ENCODE data around the gene PHF20.

PHF20 gene

GRCh38 chr20:35903843-35904242, 132.0 kb downstream of the PHF20 start:
- H3K4me2 ChIP-seq (ENCODE audit: insufficient read depth, low read length, poor library complexity, severe bottlenecking), result no peak overlapping the region
- no peak overlapping the region for H4K91ac ChIP-seq (ENCODE audit: low read depth, low read length, poor library complexity)
- H2BK5ac ChIP-seq (ENCODE audit: low read length), result no peak overlapping the region
- H2BK120ac ChIP-seq (ENCODE audit: low read depth, low read length), result no peak overlapping the region
- H2AFZ ChIP-seq (ENCODE audit: low read length), result no peak overlapping the region
- peaks cover 5 to 11% of the 10 kb centered on the region in 2 donors for H3K9me3 ChIP-seq (replicated peaks in 1 of 2; ENCODE audit: control insufficient read depth in 2 of 2, insufficient read depth in 1 of 2, low read depth in 1 of 2, low read length in 2 of 2)
- no peak overlapping the region for H3K23ac ChIP-seq (ENCODE audit: low read depth, low read length, poor library complexity)
- no peak overlapping the region for H3K4me3 ChIP-seq (ENCODE audit: low read length in 2 of 2)
- no peak overlapping the region for H3K4ac ChIP-seq (ENCODE audit: low read length)
- H3K9ac ChIP-seq (ENCODE audit: low read depth, low read length, poor library complexity), result no peak overlapping the region
- no peak overlapping the region for H3K18ac ChIP-seq (ENCODE audit: low read length)
- H3K27ac ChIP-seq (replicated peaks; ENCODE audit: low read length), result no peak overlapping the region
- H3K79me1 ChIP-seq (ENCODE audit: low read depth, low read length), result peaks cover 4% of the 10 kb centered on the region
- H4K8ac ChIP-seq (ENCODE audit: low read depth, low read length), result no peak overlapping the region
- H3K4me1 ChIP-seq (ENCODE audit: control insufficient read depth in 2 of 2, insufficient read depth in 1 of 2, low read depth in 1 of 2, low read length in 2 of 2), result no peaks in the 10 kb centered on the region
- H2BK12ac ChIP-seq (ENCODE audit: low read length), result no peak overlapping the region
- H3K27me3 ChIP-seq (ENCODE audit: control insufficient read depth in 3 of 3, insufficient read depth in 3 of 3, low read depth in 1 of 3, low read length in 3 of 3), result peaks cover 0 to 3% (median 0%) of the 10 kb centered on the region in 3 experiments
- H3K36me3 ChIP-seq (replicated peaks in 1 of 2; ENCODE audit: control insufficient read depth in 2 of 2, insufficient read depth in 2 of 2, low read length in 2 of 2), result peaks cover 24 to 71% of the 10 kb centered on the region in 2 donors
- no CpG with 5 or more reads among the region's 3 CpGs for WGBS, 2 donors (ENCODE audit: extremely low coverage in 2 of 2, insufficient read length in 2 of 2, insufficient replicate concordance in 1 of 2)
- DNase-seq (ENCODE audit: low spot score), result no peak
- H3K14ac ChIP-seq (ENCODE audit: low read length), result no peak overlapping the region
- no peak overlapping the region for H2AK5ac ChIP-seq (ENCODE audit: low read depth, low read length)
- H2BK15ac ChIP-seq (ENCODE audit: low read length), result no peak overlapping the region

- H4K8ac ChIP-seq (ENCODE audit: low read depth, low read length), result no peak overlapping the region
- H3K4me1 ChIP-seq (ENCODE audit: control insufficient read depth in 2 of 2, insufficient read depth in 1 of 2, low read depth in 1 of 2, low read length in 2 of 2), result no peaks in the 10 kb centered on the region
- no CpG with 5 or more reads among the region's 4 CpGs for WGBS, 2 donors (ENCODE audit: extremely low coverage in 2 of 2, insufficient read length in 2 of 2, insufficient replicate concordance in 1 of 2)
- no peak overlapping the region for H3K4me2 ChIP-seq (ENCODE audit: insufficient read depth, low read length, poor library complexity, severe bottlenecking)
- no peak overlapping the region for H3K4me3 ChIP-seq (ENCODE audit: low read length in 2 of 2)
- H2AFZ ChIP-seq (ENCODE audit: low read length), result no peak overlapping the region
- no peak overlapping the region for H2BK120ac ChIP-seq (ENCODE audit: low read depth, low read length)
- H3K27me3 ChIP-seq (ENCODE audit: control insufficient read depth in 3 of 3, insufficient read depth in 3 of 3, low read depth in 1 of 3, low read length in 3 of 3), result peaks cover 0 to 3% (median 0%) of the 10 kb centered on the region in 3 experiments
- H2BK5ac ChIP-seq (ENCODE audit: low read length), result no peak overlapping the region
- no peak for DNase-seq (ENCODE audit: low spot score)
- no peak overlapping the region for H3K4ac ChIP-seq (ENCODE audit: low read length)
- H2BK12ac ChIP-seq (ENCODE audit: low read length), result no peak overlapping the region
- H3K23ac ChIP-seq (ENCODE audit: low read depth, low read length, poor library complexity), result no peak overlapping the region
- peaks cover 5 to 11% of the 10 kb centered on the region in 2 donors for H3K9me3 ChIP-seq (replicated peaks in 1 of 2; ENCODE audit: control insufficient read depth in 2 of 2, insufficient read depth in 1 of 2, low read depth in 1 of 2, low read length in 2 of 2)
- no peak overlapping the region for H3K14ac ChIP-seq (ENCODE audit: low read length)
- no peak overlapping the region for H2BK15ac ChIP-seq (ENCODE audit: low read length)
- H3K9ac ChIP-seq (ENCODE audit: low read depth, low read length, poor library complexity), result no peak overlapping the region
- no peak overlapping the region for H4K91ac ChIP-seq (ENCODE audit: low read depth, low read length, poor library complexity)
- H3K18ac ChIP-seq (ENCODE audit: low read length), result no peak overlapping the region
- peaks cover 19 to 64% of the 10 kb centered on the region in 2 donors for H3K36me3 ChIP-seq (replicated peaks in 1 of 2; ENCODE audit: control insufficient read depth in 2 of 2, insufficient read depth in 2 of 2, low read length in 2 of 2)
- no peak overlapping the region for H3K27ac ChIP-seq (replicated peaks; ENCODE audit: low read length)
- peaks cover 4% of the 10 kb centered on the region for H3K79me1 ChIP-seq (ENCODE audit: low read depth, low read length)
- no peak overlapping the region for H2AK5ac ChIP-seq (ENCODE audit: low read depth, low read length)
Measured at GRCh38 chr20:35904982-35905663, 133.3 kb downstream of the PHF20 start.

GRCh38 chr20:35907017-35907701, 135.3 kb downstream of the PHF20 start:
- no peak overlapping the region for H3K14ac ChIP-seq (ENCODE audit: low read length)
- no peak overlapping the region for H2AK5ac ChIP-seq (ENCODE audit: low read depth, low read length)
- H4K8ac ChIP-seq (ENCODE audit: low read depth, low read length), result no peak overlapping the region
- H3K9ac ChIP-seq (ENCODE audit: low read depth, low read length, poor library complexity), result no peak overlapping the region
- peaks cover 0 to 2% (median 0%) of the 10 kb centered on the region in 3 experiments for H3K27me3 ChIP-seq (ENCODE audit: control insufficient read depth in 3 of 3, insufficient read depth in 3 of 3, low read depth in 1 of 3, low read length in 3 of 3)
- H3K18ac ChIP-seq (ENCODE audit: low read length), result no peak overlapping the region
- no peaks in the 10 kb centered on the region for H3K4me1 ChIP-seq (ENCODE audit: control insufficient read depth in 2 of 2, insufficient read depth in 1 of 2, low read depth in 1 of 2, low read length in 2 of 2)
- no peak overlapping the region for H3K4me3 ChIP-seq (ENCODE audit: low read length in 2 of 2)
- H3K4ac ChIP-seq (ENCODE audit: low read length), result no peak overlapping the region
- H4K91ac ChIP-seq (ENCODE audit: low read depth, low read length, poor library complexity), result no peak overlapping the region
- H2BK15ac ChIP-seq (ENCODE audit: low read length), result no peak overlapping the region
- no peak overlapping the region for H3K23ac ChIP-seq (ENCODE audit: low read depth, low read length, poor library complexity)
- H3K9me3 ChIP-seq (replicated peaks in 1 of 2; ENCODE audit: control insufficient read depth in 2 of 2, insufficient read depth in 1 of 2, low read depth in 1 of 2, low read length in 2 of 2), result peaks cover 4 to 11% of the 10 kb centered on the region in 2 donors
- H2AFZ ChIP-seq (ENCODE audit: low read length), result no peak overlapping the region
- no peak overlapping the region for H3K27ac ChIP-seq (replicated peaks; ENCODE audit: low read length)
- H3K4me2 ChIP-seq (ENCODE audit: insufficient read depth, low read length, poor library complexity, severe bottlenecking), result no peak overlapping the region
- H2BK120ac ChIP-seq (ENCODE audit: low read depth, low read length), result no peak overlapping the region
- WGBS, 2 donors (ENCODE audit: extremely low coverage in 2 of 2, insufficient read length in 2 of 2, insufficient replicate concordance in 1 of 2), result no CpG with 5 or more reads among the region's 7 CpGs
- DNase-seq (ENCODE audit: low spot score), result no peak
- H3K79me1 ChIP-seq (ENCODE audit: low read depth, low read length), result peaks cover 3% of the 10 kb centered on the region
- H2BK12ac ChIP-seq (ENCODE audit: low read length), result no peak overlapping the region
- peaks cover 16 to 54% of the 10 kb centered on the region in 2 donors for H3K36me3 ChIP-seq (replicated peaks in 1 of 2; ENCODE audit: control insufficient read depth in 2 of 2, insufficient read depth in 2 of 2, low read length in 2 of 2)
- no peak overlapping the region for H2BK5ac ChIP-seq (ENCODE audit: low read length)

- Histone ChIP-seq H3K79me1 (ENCODE audit: low read depth, low read length) (peaks cover 2% of the 10 kb centered on the region), H3K36me3 (replicated peaks in 1 of 2; ENCODE audit: control insufficient read depth in 2 of 2, insufficient read depth in 2 of 2, low read length in 2 of 2) (peaks cover 14 to 56% of the 10 kb centered on the region in 2 donors), H2AFZ (ENCODE audit: low read length) (no peak overlapping the region), H3K4ac (ENCODE audit: low read length) (no peak overlapping the region), H3K4me1 (ENCODE audit: control insufficient read depth in 2 of 2, insufficient read depth in 1 of 2, low read depth in 1 of 2, low read length in 2 of 2) (no peaks in the 10 kb centered on the region), H3K27ac (replicated peaks; ENCODE audit: low read length) (no peak overlapping the region), H2BK5ac (ENCODE audit: low read length) (no peak overlapping the region), H3K4me3 (ENCODE audit: low read length in 2 of 2) (no peak overlapping the region), H2BK12ac (ENCODE audit: low read length) (no peak overlapping the region), H3K9me3 (replicated peaks in 1 of 2; ENCODE audit: control insufficient read depth in 2 of 2, insufficient read depth in 1 of 2, low read depth in 1 of 2, low read length in 2 of 2) (peaks cover 0 to 11% of the 10 kb centered on the region in 2 donors), H2BK15ac (ENCODE audit: low read length) (no peak overlapping the region), H2AK5ac (ENCODE audit: low read depth, low read length) (no peak overlapping the region), H3K27me3 (ENCODE audit: control insufficient read depth in 3 of 3, insufficient read depth in 3 of 3, low read depth in 1 of 3, low read length in 3 of 3) (no peaks in the 10 kb centered on the region), H4K8ac (ENCODE audit: low read depth, low read length) (no peak overlapping the region), H3K4me2 (ENCODE audit: insufficient read depth, low read length, poor library complexity, severe bottlenecking) (no peak overlapping the region), H2BK120ac (ENCODE audit: low read depth, low read length) (no peak overlapping the region), H3K9ac (ENCODE audit: low read depth, low read length, poor library complexity) (no peak overlapping the region), H3K23ac (ENCODE audit: low read depth, low read length, poor library complexity) (no peak overlapping the region), H3K18ac (ENCODE audit: low read length) (no peak overlapping the region), H4K91ac (ENCODE audit: low read depth, low read length, poor library complexity) (no peak overlapping the region), H3K14ac (ENCODE audit: low read length) (no peak overlapping the region)
- no peak for DNase-seq (ENCODE audit: low spot score)
Measured at GRCh38 chr20:35908007-35908406, 136.2 kb downstream of the PHF20 start.

Measured in neuronal stem cell (in vitro differentiated cells).